RWPE2 (cell line): ENCODE measurements around the gene SORCS2.

ENCODE experiments used
- ATAC-seq: fragments of 200-7000 bp; cut with Tn5 transposase; 3 replicates; pipeline ENCODE4 v1.9.1; 2021; ENCODE audit warnings: low read depth
- DNase-seq: peaks from one replicate; pipeline ENCODE4 v3.0.0-alpha.2; 2020; ENCODE audit warnings: low spot score
- H3K27ac ChIP-seq: fragments of 450-650 bp; 2 replicates; pipeline ENCODE4 v1.5.1; 2017; ENCODE audit warnings: mild to moderate bottlenecking; ENCODE audit not compliant: poor library complexity, severe bottlenecking
- H3K27me3 ChIP-seq: fragments of 250-450 bp; sonication (Bioruptor Pico); 2 replicates; pipeline ENCODE4 v1.5.1; 2021; ENCODE audit warnings: mild to moderate bottlenecking, moderate library complexity; ENCODE audit not compliant: insufficient read depth, poor library complexity, severe bottlenecking
- H3K36me3 ChIP-seq: fragments of 250-450 bp; sonication (Bioruptor Pico); 2 replicates; pipeline ENCODE4 v1.5.1; 2020; ENCODE audit warnings: low read depth, mild to moderate bottlenecking, moderate library complexity
- H3K4me1 ChIP-seq: fragments of 250-450 bp; sonication (Bioruptor Pico); 2 replicates; pipeline ENCODE4 v1.5.1; 2021; ENCODE audit warnings: mild to moderate bottlenecking, moderate library complexity; ENCODE audit not compliant: insufficient read depth, poor library complexity, severe bottlenecking
- H3K4me3 ChIP-seq: fragments of 250-450 bp; sonication (Bioruptor Pico); 2 replicates; pipeline ENCODE4 v1.5.1; 2021; ENCODE audit warnings: mild to moderate bottlenecking, moderate library complexity; ENCODE audit not compliant: severe bottlenecking
- H3K9me3 ChIP-seq: fragments of 250-450 bp; sonication (Bioruptor Pico); 2 replicates; pipeline ENCODE4 v1.5.1; 2021; ENCODE audit warnings: mild to moderate bottlenecking, moderate library complexity; ENCODE audit not compliant: severe bottlenecking
- TF ChIP-seq, protein P1 (sequence below): fragments of 450-650 bp; IDR thresholded peaks from one replicate; pipeline ENCODE4 v1.5.1; 2017; ENCODE audit warnings: mild to moderate bottlenecking, moderate library complexity; ENCODE audit not compliant: poor library complexity, severe bottlenecking

Gene SORCS2

GRCh38 chr4:7232061-7232650, 39.8 kb downstream of the SORCS2 start:
- TF ChIP-seq, protein P1, sequence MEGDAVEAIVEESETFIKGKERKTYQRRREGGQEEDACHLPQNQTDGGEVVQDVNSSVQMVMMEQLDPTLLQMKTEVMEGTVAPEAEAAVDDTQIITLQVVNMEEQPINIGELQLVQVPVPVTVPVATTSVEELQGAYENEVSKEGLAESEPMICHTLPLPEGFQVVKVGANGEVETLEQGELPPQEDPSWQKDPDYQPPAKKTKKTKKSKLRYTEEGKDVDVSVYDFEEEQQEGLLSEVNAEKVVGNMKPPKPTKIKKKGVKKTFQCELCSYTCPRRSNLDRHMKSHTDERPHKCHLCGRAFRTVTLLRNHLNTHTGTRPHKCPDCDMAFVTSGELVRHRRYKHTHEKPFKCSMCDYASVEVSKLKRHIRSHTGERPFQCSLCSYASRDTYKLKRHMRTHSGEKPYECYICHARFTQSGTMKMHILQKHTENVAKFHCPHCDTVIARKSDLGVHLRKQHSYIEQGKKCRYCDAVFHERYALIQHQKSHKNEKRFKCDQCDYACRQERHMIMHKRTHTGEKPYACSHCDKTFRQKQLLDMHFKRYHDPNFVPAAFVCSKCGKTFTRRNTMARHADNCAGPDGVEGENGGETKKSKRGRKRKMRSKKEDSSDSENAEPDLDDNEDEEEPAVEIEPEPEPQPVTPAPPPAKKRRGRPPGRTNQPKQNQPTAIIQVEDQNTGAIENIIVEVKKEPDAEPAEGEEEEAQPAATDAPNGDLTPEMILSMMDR, result no peak
- Histone ChIP-seq H3K27me3 (no peaks in the 10 kb centered on the region), H3K4me3 (no peak overlapping the region), H3K4me1 (no peaks in the 10 kb centered on the region), H3K27ac (no peak overlapping the region), H3K36me3 (no peaks in the 10 kb centered on the region), H3K9me3 (no peaks in the 10 kb centered on the region)
- DNase-seq (no peak), ATAC-seq (no peak)

DNA sequence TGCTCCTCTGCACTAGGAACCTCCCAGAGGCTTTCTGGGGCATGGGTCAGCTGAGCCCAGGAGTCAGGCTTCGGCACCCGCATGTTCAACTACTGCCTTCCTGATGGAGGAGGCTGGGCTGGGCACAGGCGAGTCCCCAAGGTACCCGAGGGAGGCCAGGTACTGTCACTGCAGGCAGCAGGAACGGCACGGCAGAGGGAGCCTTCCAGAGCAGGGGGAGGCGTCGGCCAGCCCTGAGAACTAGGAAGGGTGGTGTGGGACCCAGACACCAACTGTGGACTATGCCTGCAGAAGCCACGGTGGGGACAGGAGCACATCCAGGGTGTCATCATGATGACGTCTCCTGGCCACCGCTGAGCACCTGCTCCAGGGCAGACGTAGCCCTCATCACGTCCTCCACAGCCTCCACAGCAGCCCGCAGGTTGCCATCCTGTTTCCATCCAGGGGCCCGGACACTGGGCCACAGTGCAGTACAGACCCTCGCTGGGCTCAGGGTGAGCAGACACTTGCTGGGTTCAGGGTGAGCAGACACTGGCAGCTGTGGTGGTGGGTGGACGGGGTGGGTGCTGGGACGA, 40.8 kb downstream of the SORCS2 start:
- H3K4me3 ChIP-seq, result no peak overlapping the region
- no peaks in the 10 kb centered on the region for H3K27me3 ChIP-seq
- DNase-seq (no peak), ATAC-seq (no peak)
- no peaks in the 10 kb centered on the region for H3K9me3 ChIP-seq
- no peaks in the 10 kb centered on the region for H3K36me3 ChIP-seq
- no peaks in the 10 kb centered on the region for H3K4me1 ChIP-seq
- TF ChIP-seq, protein P1, result no peak
- H3K27ac ChIP-seq, result no peak overlapping the region

- Histone ChIP-seq H3K36me3 (no peaks in the 10 kb centered on the region), H3K9me3 (no peaks in the 10 kb centered on the region), H3K27ac (no peak overlapping the region), H3K4me3 (no peak overlapping the region), H3K4me1 (no peaks in the 10 kb centered on the region), H3K27me3 (no peaks in the 10 kb centered on the region)
- DNase-seq, result no peak
- no peak for ATAC-seq
- TF ChIP-seq, protein P1, result no peak
These were observed 41.3 kb downstream of the SORCS2 start for GRCh38 chr4:7233601-7234000.

- Histone ChIP-seq H3K4me1 (no peaks in the 10 kb centered on the region), H3K9me3 (no peaks in the 10 kb centered on the region)
- no peak for ATAC-seq
These were observed 42.2 kb downstream of the SORCS2 start for GRCh38 chr4:7234355-7235029.

More at GRCh38 chr4:7234355-7235029, 42.2 kb downstream of the SORCS2 start:
- H3K4me3 ChIP-seq, result no peak overlapping the region
- TF ChIP-seq, protein P1, result no peak
- no peak for DNase-seq
- no peaks in the 10 kb centered on the region for H3K36me3 ChIP-seq
- no peaks in the 10 kb centered on the region for H3K27me3 ChIP-seq
- H3K27ac ChIP-seq, result no peak overlapping the region
